Chondrocyte (in vitro differentiated cells): ENCODE results near the gene AKAP8L. TPM values are rescaled to one million over a fixed set of nuclear protein-coding genes. Genes with fewer than 3 reads are reported as not detected.
"Not testable (repeated sequence)": the region's sequence is repeated elsewhere in the genome, so short reads cannot be mapped to it uniquely, and the experiment has no call there.

Experiments
- DNase-seq: peaks from one replicate; pipeline ENCODE4 v3.0.0; 2021; ENCODE audit warnings: mixed read lengths, low spot score
- H3K27ac Mint-ChIP-seq: one replicate; pipeline ENCODE4 v1.8.0; 2021; ENCODE audit warnings: mild to moderate bottlenecking, moderate library complexity, mixed read lengths; ENCODE audit not compliant: unreplicated experiment
- H3K27me3 Mint-ChIP-seq: 2 replicates; pipeline ENCODE4 v1.8.0; 2021; ENCODE audit warnings: low read depth, mixed read lengths
- H3K36me3 Mint-ChIP-seq: 2 replicates; pipeline ENCODE4 v1.8.0; 2021; ENCODE audit warnings: low read depth, mixed read lengths
- H3K4me1 Mint-ChIP-seq: 2 replicates; pipeline ENCODE4 v1.8.0; 2021; ENCODE audit warnings: low read depth, mild to moderate bottlenecking, mixed read lengths
- H3K4me3 Mint-ChIP-seq: one replicate; pipeline ENCODE4 v1.8.0; 2021; ENCODE audit warnings: mild to moderate bottlenecking, moderate library complexity, mixed read lengths; ENCODE audit not compliant: unreplicated experiment
- H3K9me3 Mint-ChIP-seq: 2 replicates; pipeline ENCODE4 v1.8.0; 2021; ENCODE audit warnings: low read depth, mixed read lengths
- total RNA-seq: library from RNA; stranded (reverse); gene quantifications from 3 replicates; pipeline ENCODE4 v1.2.1, GENCODE V29; 2021
- TF ChIP-seq, protein P1 (sequence below): fragments of 200-600 bp; sonication (generic); IDR thresholded peaks from 2 replicates; pipeline ENCODE4 v1.5.0; 2021; ENCODE audit warnings: antibody characterized with exemption, mild to moderate bottlenecking, moderate library complexity

Gene AKAP8L
- total RNA-seq, 1 donor from 2014 or later = 76.0 TPM

DNA sequence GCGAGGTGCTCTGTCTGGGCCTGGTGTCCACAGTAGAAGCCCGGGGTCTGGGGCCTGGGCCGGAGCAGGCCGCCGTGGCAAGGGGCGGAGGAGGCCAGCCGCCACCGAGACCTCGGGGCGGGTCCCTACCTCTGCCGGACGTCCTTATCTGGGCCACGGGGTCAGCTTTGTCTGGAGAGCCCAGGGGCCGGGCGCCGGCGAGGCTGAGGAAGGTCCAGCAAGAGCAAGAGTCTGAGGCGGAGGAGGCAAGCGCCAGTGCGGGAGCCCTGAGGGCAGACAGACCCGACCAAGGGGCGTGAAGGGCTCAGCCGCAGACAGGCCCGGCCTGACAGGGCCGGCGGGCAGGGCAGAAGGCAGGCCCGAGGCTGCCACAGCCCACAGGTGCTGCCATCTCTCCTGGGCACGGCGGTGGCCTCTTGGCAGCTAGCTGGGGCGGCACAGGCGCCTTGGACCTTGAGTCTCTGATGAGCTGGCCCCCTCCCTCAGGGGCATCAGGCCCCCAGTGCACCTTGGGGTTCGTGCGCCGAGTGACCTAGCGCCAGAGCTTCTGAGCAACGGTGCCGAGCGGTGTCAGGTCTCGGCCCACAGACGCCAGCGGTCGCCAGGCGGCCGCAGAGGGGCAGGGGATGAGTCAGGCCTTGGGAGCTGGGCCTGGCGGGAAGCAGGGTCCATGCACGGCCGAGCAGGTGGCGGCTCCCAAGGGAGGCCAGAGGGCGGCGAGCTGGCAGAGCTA is 20.1 kb downstream of the AKAP8L start:
- no peak overlapping the region for H3K27ac Mint-ChIP-seq
- H3K4me1 Mint-ChIP-seq = peaks cover 5% of the 10 kb centered on the region
- TF ChIP-seq, protein P1, sequence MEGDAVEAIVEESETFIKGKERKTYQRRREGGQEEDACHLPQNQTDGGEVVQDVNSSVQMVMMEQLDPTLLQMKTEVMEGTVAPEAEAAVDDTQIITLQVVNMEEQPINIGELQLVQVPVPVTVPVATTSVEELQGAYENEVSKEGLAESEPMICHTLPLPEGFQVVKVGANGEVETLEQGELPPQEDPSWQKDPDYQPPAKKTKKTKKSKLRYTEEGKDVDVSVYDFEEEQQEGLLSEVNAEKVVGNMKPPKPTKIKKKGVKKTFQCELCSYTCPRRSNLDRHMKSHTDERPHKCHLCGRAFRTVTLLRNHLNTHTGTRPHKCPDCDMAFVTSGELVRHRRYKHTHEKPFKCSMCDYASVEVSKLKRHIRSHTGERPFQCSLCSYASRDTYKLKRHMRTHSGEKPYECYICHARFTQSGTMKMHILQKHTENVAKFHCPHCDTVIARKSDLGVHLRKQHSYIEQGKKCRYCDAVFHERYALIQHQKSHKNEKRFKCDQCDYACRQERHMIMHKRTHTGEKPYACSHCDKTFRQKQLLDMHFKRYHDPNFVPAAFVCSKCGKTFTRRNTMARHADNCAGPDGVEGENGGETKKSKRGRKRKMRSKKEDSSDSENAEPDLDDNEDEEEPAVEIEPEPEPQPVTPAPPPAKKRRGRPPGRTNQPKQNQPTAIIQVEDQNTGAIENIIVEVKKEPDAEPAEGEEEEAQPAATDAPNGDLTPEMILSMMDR = no peak
- no peak for DNase-seq
- H3K4me3 Mint-ChIP-seq = no peak overlapping the region
- H3K9me3 Mint-ChIP-seq = no peaks in the 10 kb centered on the region
- no peaks in the 10 kb centered on the region for H3K27me3 Mint-ChIP-seq
- peaks cover 32% of the 10 kb centered on the region for H3K36me3 Mint-ChIP-seq

DNA sequence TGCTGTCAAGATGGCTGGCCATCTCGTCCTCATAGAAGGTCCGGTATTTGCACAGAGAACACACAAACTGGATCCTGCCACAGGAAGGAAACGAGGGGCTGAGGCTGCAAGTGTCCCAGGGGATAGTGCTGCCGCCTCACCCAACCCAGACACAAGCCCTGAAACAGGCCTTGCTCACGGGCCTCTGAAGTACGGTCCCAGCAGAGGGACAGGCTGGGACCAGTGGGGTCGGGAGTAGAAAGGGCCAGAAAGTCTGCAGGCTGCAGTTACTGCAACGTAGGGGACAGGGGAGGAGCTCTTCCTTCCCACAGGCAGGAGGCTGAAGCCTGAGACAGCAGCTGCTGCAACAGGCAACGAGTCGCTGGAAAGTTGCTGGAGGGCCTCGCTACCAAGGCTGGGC is 21.0 kb downstream of the AKAP8L start:
- H3K9me3 Mint-ChIP-seq = no peaks in the 10 kb centered on the region
- no peaks in the 10 kb centered on the region for H3K27me3 Mint-ChIP-seq
- H3K4me1 Mint-ChIP-seq = peaks cover 5% of the 10 kb centered on the region
- H3K27ac Mint-ChIP-seq = no peak overlapping the region
- peaks cover 38% of the 10 kb centered on the region for H3K36me3 Mint-ChIP-seq
- DNase-seq = no peak
- TF ChIP-seq, protein P1 = no peak
- no peak overlapping the region for H3K4me3 Mint-ChIP-seq

DNA sequence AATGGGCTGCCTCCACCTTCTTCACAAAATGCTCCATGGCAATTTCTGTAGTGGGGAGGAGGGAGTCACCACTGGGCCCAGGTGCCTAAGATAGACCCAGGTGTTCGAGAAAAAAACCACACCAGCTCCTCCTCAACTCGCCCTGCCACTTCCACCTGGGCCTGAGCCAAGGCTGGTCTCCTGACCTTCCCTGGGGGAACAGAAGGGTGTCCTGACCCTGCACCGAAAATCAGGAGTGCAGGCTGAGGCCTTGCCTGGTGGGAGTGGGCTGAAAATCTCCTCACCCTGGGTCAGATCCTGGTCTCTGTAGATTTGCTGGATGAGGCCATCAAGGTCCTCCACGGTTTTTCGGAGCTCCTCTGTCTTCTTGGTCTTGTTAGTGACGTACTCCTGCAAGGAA is 21.6 kb downstream of the AKAP8L start:
- peaks cover 5% of the 10 kb centered on the region for H3K4me1 Mint-ChIP-seq
- peaks cover 39% of the 10 kb centered on the region for H3K36me3 Mint-ChIP-seq
- H3K4me3 Mint-ChIP-seq = no peak overlapping the region
- H3K27me3 Mint-ChIP-seq = no peaks in the 10 kb centered on the region
- DNase-seq = no peak
- no peaks in the 10 kb centered on the region for H3K9me3 Mint-ChIP-seq
- TF ChIP-seq, protein P1 = no peak
- no peak overlapping the region for H3K27ac Mint-ChIP-seq

DNA sequence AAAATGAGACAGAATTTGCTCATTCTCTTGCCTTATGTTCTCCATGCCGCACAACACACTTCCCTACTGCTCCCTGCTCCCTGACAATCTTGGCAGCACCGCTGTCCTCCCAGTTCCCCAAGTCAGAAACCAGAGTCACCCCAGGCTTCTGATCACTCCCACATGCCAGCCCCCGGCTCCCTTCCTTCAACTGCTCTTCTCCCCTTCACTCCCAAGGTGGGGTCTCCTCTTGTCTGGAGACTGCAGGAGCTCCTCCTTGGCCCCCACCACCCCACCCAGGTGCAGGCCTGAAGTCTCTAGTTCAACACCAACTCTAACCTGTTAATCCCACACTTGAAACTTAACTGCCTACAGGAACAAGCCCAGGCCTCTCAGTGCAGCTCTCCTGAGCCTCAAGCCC is 22.4 kb downstream of the AKAP8L start:
- Mint-ChIP-seq H3K27ac (peak overlapping the region; percentile 63), H3K4me3 (no peak overlapping the region)

DNA sequence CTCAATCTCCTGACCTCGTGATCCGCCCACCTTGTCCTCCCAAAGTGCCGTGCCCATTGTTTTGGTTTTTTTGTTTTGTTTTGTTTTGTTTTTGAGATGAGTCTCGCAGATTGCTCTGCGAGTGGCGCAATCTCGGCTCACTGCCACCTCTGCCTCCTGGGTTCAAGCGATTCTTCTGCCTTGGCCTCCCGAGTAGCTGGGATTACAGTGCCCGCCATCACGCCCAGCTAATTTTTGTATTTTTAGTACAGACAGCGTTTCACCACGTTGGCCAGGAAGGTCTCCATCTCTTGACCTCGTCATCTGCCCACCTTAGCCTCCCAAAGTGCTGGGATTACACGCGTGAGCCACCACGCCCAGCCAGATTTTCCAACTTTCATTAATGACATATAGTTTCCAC is 23.5 kb downstream of the AKAP8L start:
- H3K4me3 Mint-ChIP-seq, DNase-seq, H3K9me3 Mint-ChIP-seq, H3K4me1 Mint-ChIP-seq, H3K27me3 Mint-ChIP-seq: not testable (repeated sequence)
- Mint-ChIP-seq H3K27ac (peak overlapping the region; percentile 17), H3K36me3 (peaks cover 41% of the 10 kb centered on the region)

More for the DNA sequence above, 22.4 kb downstream of the AKAP8L start:
- Mint-ChIP-seq H3K36me3 (peaks cover 39% of the 10 kb centered on the region), H3K9me3 (no peaks in the 10 kb centered on the region), H3K4me1 (peaks cover 5% of the 10 kb centered on the region), H3K27me3 (no peaks in the 10 kb centered on the region)
- no peak for DNase-seq
- TF ChIP-seq, protein P1 = no peak

DNA sequence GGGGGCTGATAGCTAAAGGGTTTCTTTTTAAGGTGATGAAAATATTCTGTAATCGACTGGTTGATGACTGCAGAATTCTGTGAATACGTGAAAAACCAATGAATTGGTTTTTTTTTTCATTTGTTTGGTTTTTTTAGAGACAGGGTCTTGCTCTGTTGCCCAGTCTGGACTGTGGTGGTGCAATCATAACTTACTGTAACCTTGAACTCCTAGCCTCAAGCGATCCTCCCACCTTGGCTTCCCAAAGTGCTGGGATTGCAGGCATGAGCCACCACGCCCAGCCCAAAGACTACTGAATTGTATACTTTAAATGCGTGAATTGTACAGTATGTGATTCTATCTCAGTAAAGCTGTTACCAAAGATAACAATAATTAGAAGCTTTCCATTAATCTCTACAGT is 24.4 kb downstream of the AKAP8L start:
- Mint-ChIP-seq H3K9me3 (no peaks in the 10 kb centered on the region), H3K36me3 (peaks cover 44% of the 10 kb centered on the region), H3K4me3 (no peak overlapping the region), H3K4me1 (peaks cover 5% of the 10 kb centered on the region), H3K27me3 (no peaks in the 10 kb centered on the region), H3K27ac (peak overlapping the region; percentile 5)
- TF ChIP-seq, protein P1 = no peak
- DNase-seq = no peak
